DND-41 (cell line): ENCODE data around the gene ADRM1.
A peak's percentile ranks its signal among the peaks of the same experiment; 100 is the strongest.

Experiments
- ATAC-seq: fragments of 200-7000 bp; cut with Tn5 transposase; 3 replicates; pipeline ENCODE4 v1.9.1; 2021; ENCODE audit warnings: low read depth; ENCODE audit not compliant: insufficient read depth
- DNase-seq: peaks from one replicate; pipeline ENCODE4 v3.0.0-alpha.2; 2020
- H2AFZ ChIP-seq: 2 replicates; pipeline ENCODE4 v1.6.0; 2012; ENCODE audit warnings: low read depth, low read length
- H3K27ac ChIP-seq: 2 replicates; pipeline ENCODE4 v1.5.1; 2012; ENCODE audit warnings: low read length, inconsistent platforms
- H3K27me3 ChIP-seq: fragments of 200-600 bp; sonication (generic); 2 replicates; pipeline ENCODE4 v1.6.0; 2012; ENCODE audit warnings: low read length, mild to moderate bottlenecking, inconsistent platforms; ENCODE audit not compliant: insufficient read depth, poor library complexity
- H3K36me3 ChIP-seq: 2 replicates; pipeline ENCODE4 v1.5.1; 2012; ENCODE audit warnings: low read length, inconsistent platforms; ENCODE audit not compliant: insufficient read depth
- H3K4me1 ChIP-seq: 2 replicates; pipeline ENCODE4 v1.5.1; 2012; ENCODE audit warnings: mild to moderate bottlenecking, low read length; ENCODE audit not compliant: insufficient read depth
- H3K4me2 ChIP-seq: 2 replicates; pipeline ENCODE4 v1.6.0; 2012; ENCODE audit warnings: mild to moderate bottlenecking, moderate library complexity, low read length, inconsistent platforms; ENCODE audit not compliant: insufficient read depth
- H3K4me3 ChIP-seq, 2 experiments: fragments of 200-600 bp in 1 of 2; shearing (Covaris generic) in 1 of 2; 2 replicates each; pipeline ENCODE4 v1.5.1; 2012 to 2016; ENCODE audit warnings: inconsistent platforms in 2 of 2, low read length in 2 of 2, mild to moderate bottlenecking in 2 of 2, low read depth in 1 of 2, moderate library complexity in 1 of 2
- H3K79me2 ChIP-seq: 2 replicates; pipeline ENCODE4 v1.6.0; 2012; ENCODE audit warnings: low read length, inconsistent platforms; ENCODE audit not compliant: insufficient read depth
- H3K9ac ChIP-seq: 2 replicates; pipeline ENCODE4 v1.6.0; 2012; ENCODE audit warnings: low read depth, mild to moderate bottlenecking, inconsistent platforms, low read length, moderate library complexity
- H3K9me3 ChIP-seq: 2 replicates; pipeline ENCODE4 v1.5.1; 2012; ENCODE audit warnings: low read length, moderate library complexity, mild to moderate bottlenecking, inconsistent platforms; ENCODE audit not compliant: insufficient read depth, severe bottlenecking
- H4K20me1 ChIP-seq: 2 replicates; pipeline ENCODE4 v1.6.0; 2012; ENCODE audit warnings: low read length; ENCODE audit not compliant: insufficient read depth
- EZH2 ChIP-seq: IDR thresholded peaks from 3 replicates; pipeline ENCODE4 v1.6.1; 2012; ENCODE audit warnings: borderline replicate concordance, low read depth, mild to moderate bottlenecking, moderate library complexity, low read length, inconsistent platforms; ENCODE audit not compliant: severe bottlenecking
- TF ChIP-seq, protein P1 (sequence below): IDR thresholded peaks from 2 replicates; pipeline ENCODE4 v1.5.1; 2012; ENCODE audit warnings: borderline replicate concordance, low read length, moderate library complexity, mild to moderate bottlenecking; ENCODE audit not compliant: poor library complexity, severe bottlenecking; ENCODE audit errors: extremely low read depth

The ADRM1 gene

DNA sequence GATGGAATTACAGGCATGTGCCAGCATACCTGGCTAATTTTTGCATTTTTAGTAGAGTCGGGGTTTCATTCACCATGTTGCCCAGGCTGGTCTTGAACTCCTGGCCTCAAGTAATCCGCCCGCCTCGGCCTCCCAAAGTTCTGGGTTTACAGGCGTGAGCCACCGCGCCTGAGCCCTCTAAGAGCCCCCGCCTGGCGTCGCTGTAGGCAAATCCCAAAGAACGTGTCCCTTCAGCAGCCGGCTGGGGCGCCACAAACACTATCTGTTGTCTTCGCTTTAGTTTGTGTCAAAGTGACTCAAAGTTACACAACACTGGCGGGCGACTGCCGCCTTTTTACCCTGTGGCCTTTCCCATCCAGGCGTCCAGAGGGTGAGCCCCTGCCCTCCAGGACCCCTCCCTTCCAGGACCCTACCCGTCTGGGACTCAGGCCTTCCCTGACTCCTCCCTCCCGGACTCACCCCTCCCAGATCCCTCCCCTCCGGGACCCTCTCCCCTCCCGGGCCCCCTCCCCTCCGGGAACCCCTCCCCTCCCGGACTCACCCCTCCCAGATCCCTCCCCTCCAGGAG is 940 bp upstream of the ADRM1 start:
- Histone ChIP-seq H3K27ac (peak overlapping the region; percentile 95), H3K4me1 (peaks cover 38% of the 10 kb centered on the region), H3K79me2 (peaks cover 40% of the 10 kb centered on the region), H3K9me3 (no peaks in the 10 kb centered on the region), H2AFZ (peak overlapping the region; percentile 98), H3K27me3 (no peaks in the 10 kb centered on the region), H3K4me3 (peak overlapping the region; percentile 68 to 99; a peak in 3 of 4 replicates), H3K9ac (peak overlapping the region; percentile 93), H3K36me3 (peaks cover 44% of the 10 kb centered on the region), H3K4me2 (peak overlapping the region; percentile 97), H4K20me1 (peaks cover 37% of the 10 kb centered on the region)
- DNase-seq (peak; percentile 85), ATAC-seq (peak; percentile 43)
- TF ChIP-seq EZH2: no peak
- TF ChIP-seq, protein P1, sequence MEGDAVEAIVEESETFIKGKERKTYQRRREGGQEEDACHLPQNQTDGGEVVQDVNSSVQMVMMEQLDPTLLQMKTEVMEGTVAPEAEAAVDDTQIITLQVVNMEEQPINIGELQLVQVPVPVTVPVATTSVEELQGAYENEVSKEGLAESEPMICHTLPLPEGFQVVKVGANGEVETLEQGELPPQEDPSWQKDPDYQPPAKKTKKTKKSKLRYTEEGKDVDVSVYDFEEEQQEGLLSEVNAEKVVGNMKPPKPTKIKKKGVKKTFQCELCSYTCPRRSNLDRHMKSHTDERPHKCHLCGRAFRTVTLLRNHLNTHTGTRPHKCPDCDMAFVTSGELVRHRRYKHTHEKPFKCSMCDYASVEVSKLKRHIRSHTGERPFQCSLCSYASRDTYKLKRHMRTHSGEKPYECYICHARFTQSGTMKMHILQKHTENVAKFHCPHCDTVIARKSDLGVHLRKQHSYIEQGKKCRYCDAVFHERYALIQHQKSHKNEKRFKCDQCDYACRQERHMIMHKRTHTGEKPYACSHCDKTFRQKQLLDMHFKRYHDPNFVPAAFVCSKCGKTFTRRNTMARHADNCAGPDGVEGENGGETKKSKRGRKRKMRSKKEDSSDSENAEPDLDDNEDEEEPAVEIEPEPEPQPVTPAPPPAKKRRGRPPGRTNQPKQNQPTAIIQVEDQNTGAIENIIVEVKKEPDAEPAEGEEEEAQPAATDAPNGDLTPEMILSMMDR: peak; percentile 86

DNA sequence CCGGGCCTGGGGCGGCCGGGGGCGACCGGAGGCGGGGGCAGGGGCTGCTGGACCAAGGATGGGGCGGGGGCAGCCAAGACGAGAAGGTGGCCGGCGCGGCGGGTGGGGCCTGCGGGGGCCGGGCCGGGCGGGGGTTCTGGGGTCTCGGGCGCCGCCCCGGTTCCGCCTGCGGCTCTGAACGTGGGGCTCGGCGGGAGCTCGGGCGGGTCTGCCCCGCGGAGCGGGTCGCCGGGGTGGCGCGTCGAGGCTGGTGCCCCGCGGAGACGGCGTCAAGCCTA is 204 bp downstream of the ADRM1 start:
- no peak for DNase-seq
- H3K9ac ChIP-seq: peak overlapping the region; percentile 93
- peak overlapping the region; percentile 99 to 100; a peak in 3 of 4 replicates for H3K4me3 ChIP-seq
- peak overlapping the region; percentile 79 for H3K27ac ChIP-seq
- no peak overlapping the region for H2AFZ ChIP-seq
- H3K36me3 ChIP-seq: peaks cover 55% of the 10 kb centered on the region
- no peaks in the 10 kb centered on the region for H3K9me3 ChIP-seq
- peaks cover 49% of the 10 kb centered on the region for H4K20me1 ChIP-seq
- TF ChIP-seq EZH2: no peak
- TF ChIP-seq, protein P1: no peak
- peaks cover 38% of the 10 kb centered on the region for H3K4me1 ChIP-seq
- peak overlapping the region; percentile 100 for H3K4me2 ChIP-seq
- ATAC-seq: no peak
- H3K79me2 ChIP-seq: peaks cover 41% of the 10 kb centered on the region
- no peaks in the 10 kb centered on the region for H3K27me3 ChIP-seq

DNA sequence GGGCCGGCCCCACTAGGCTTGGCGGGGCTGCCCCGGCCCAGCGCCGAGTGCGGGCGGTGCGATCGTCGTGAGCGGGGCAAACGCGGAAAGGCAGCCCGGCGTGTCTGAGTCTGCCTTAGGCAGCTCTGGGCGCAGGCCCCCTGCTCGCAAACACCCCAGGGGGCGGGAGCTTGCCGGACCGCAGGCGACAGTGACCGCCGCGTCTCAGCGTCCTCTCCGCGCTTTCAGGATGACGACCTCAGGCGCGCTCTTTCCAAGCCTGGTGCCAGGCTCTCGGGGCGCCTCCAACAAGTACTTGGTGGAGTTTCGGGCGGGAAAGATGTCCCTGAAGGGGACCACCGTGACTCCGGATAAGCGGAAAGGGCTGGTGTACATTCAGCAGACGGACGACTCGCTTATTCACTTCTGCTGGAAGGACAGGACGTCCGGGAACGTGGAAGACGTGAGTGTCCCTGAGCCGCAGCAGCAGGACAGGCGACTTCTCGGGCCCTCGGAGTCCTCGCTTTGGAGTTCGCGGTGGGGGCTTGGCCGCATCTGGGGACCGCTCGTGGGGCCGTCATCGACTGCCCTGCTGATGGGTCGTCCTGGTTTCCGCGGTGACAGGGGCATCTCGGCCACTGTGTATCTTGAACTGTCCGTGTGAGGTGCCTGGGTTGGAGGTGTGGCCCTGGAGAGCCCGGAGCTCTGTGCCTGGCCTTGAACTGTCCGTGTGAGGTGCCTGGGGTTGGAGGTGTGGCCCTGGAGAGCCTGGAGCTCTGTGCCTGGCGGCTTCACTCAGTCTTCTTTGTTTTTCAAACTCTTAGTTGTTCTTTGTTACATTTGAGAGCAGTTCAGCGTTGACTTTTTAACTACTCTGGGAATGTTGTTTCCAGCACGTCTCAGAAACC is 786 bp downstream of the ADRM1 start:
- Histone ChIP-seq H3K79me2 (peaks cover 41% of the 10 kb centered on the region), H3K27ac (peak overlapping the region; percentile 79), H3K9ac (peak overlapping the region; percentile 93), H2AFZ (no peak overlapping the region), H3K9me3 (no peaks in the 10 kb centered on the region), H3K4me1 (peaks cover 38% of the 10 kb centered on the region), H4K20me1 (peaks cover 54% of the 10 kb centered on the region), H3K4me2 (peak overlapping the region; percentile 100), H3K36me3 (peaks cover 59% of the 10 kb centered on the region), H3K4me3 (peak overlapping the region; percentile 99 to 100), H3K27me3 (no peaks in the 10 kb centered on the region)
- ATAC-seq: no peak
- peak; percentile 23 for DNase-seq
- TF ChIP-seq, protein P1: no peak
- no peak for TF ChIP-seq EZH2
